GM21367 (cell line): ENCODE data around the gene DPP10.

Experiments
- ATAC-seq: cut with Tn5 transposase; IDR thresholded peaks from one replicate; pipeline ENCODE4 v1.9.1; 2021; ENCODE audit not compliant: unreplicated experiment

The DPP10 gene

GRCh38 chr2:115635430-115635829, 1193.0 kb downstream of the DPP10 start:
- no peak for ATAC-seq

- ATAC-seq = no peak
Observed at GRCh38 chr2:115649731-115650130, 1207.3 kb downstream of the DPP10 start.

- no peak for ATAC-seq
Observed at GRCh38 chr2:115650827-115651226, 1208.4 kb downstream of the DPP10 start.

GRCh38 chr2:115652652-115653051, 1210.2 kb downstream of the DPP10 start:
- no peak for ATAC-seq

- ATAC-seq = no peak
Observed at GRCh38 chr2:115654362-115654761, 1211.9 kb downstream of the DPP10 start.

GRCh38 chr2:115678129-115678528, 1235.7 kb downstream of the DPP10 start:
- ATAC-seq = no peak

GRCh38 chr2:115684345-115684744, 1241.9 kb downstream of the DPP10 start:
- no peak for ATAC-seq

- no peak for ATAC-seq
Observed at GRCh38 chr2:115691409-115691808, 1249.0 kb downstream of the DPP10 start.

GRCh38 chr2:115694651-115695050, 1252.2 kb downstream of the DPP10 start:
- no peak for ATAC-seq

GRCh38 chr2:115733190-115733775, 1290.8 kb downstream of the DPP10 start:
- no peak for ATAC-seq

- no peak for ATAC-seq
Observed at GRCh38 chr2:115738111-115738510, 1295.7 kb downstream of the DPP10 start.

- ATAC-seq = no peak
Observed at GRCh38 chr2:115739574-115739973, 1297.1 kb downstream of the DPP10 start.

GRCh38 chr2:115746151-115746550, 1303.7 kb downstream of the DPP10 start:
- no peak for ATAC-seq

GRCh38 chr2:115757286-115757685, 1314.8 kb downstream of the DPP10 start:
- ATAC-seq = no peak

- ATAC-seq = no peak
Observed at GRCh38 chr2:115763601-115764000, 1321.2 kb downstream of the DPP10 start.

- ATAC-seq = no peak
Observed at GRCh38 chr2:115771516-115771915, 1329.1 kb downstream of the DPP10 start.

GRCh38 chr2:115774361-115774760, 1331.9 kb downstream of the DPP10 start:
- no peak for ATAC-seq

- ATAC-seq = no peak
Observed at GRCh38 chr2:115779085-115779632, 1336.7 kb downstream of the DPP10 start.

GRCh38 chr2:115782286-115782685, 1339.8 kb downstream of the DPP10 start:
- ATAC-seq = no peak

GRCh38 chr2:115796078-115796477, 1353.6 kb downstream of the DPP10 start:
- ATAC-seq = no peak

- ATAC-seq = no peak
Observed at GRCh38 chr2:115807276-115807675, 1364.8 kb downstream of the DPP10 start.

- no peak for ATAC-seq
Observed at GRCh38 chr2:115825912-115826311, 1383.5 kb downstream of the DPP10 start.

GRCh38 chr2:115833196-115833595, 1390.8 kb downstream of the DPP10 start:
- no peak for ATAC-seq
